ENCODE measurements around the gene ZSWIM9.

GRCh38 chr19:48237057-48237456, 66.6 kb downstream of the ZSWIM9 start:
- TF ChIP-seq, protein P1, sequence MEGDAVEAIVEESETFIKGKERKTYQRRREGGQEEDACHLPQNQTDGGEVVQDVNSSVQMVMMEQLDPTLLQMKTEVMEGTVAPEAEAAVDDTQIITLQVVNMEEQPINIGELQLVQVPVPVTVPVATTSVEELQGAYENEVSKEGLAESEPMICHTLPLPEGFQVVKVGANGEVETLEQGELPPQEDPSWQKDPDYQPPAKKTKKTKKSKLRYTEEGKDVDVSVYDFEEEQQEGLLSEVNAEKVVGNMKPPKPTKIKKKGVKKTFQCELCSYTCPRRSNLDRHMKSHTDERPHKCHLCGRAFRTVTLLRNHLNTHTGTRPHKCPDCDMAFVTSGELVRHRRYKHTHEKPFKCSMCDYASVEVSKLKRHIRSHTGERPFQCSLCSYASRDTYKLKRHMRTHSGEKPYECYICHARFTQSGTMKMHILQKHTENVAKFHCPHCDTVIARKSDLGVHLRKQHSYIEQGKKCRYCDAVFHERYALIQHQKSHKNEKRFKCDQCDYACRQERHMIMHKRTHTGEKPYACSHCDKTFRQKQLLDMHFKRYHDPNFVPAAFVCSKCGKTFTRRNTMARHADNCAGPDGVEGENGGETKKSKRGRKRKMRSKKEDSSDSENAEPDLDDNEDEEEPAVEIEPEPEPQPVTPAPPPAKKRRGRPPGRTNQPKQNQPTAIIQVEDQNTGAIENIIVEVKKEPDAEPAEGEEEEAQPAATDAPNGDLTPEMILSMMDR (IDR thresholded peaks at IDR 0.05) = no peak
- no peak for TF ChIP-seq POLR2AphosphoS5 (IDR thresholded peaks at IDR 0.05; ENCODE audit: low read depth, low read length)
